Spleen (tissue), 11 donors: ENCODE results near the gene TNS1. TPM values are rescaled to one million over a fixed set of nuclear protein-coding genes. Genes with fewer than 3 reads are reported as not detected.

Experiments
- DNase-seq: peaks from one replicate; pipeline ENCODE4 v3.0.0-alpha.2; 2020
- H3K27ac ChIP-seq, 8 donors: fragments of 200-600 bp; sonication (generic) in 7 of 8; 1 replicate in 4 of 8; 2 replicates in 4 of 8; pipeline versions ENCODE4 v1.5.0 to v1.8.0; 2016 to 2021; ENCODE audit warnings: inconsistent platforms in 4 of 8, mild to moderate bottlenecking in 4 of 8, moderate library complexity in 1 of 8
- H3K27me3 ChIP-seq, 7 donors: fragments of 200-600 bp; sonication (generic) in 6 of 7; replicated peaks in 1 of 7; 1 replicate in 4 of 7; 2 replicates in 3 of 7; pipeline versions ENCODE4 v1.5.0 to v1.8.0; 2016 to 2021; ENCODE audit warnings: inconsistent platforms in 3 of 7, mild to moderate bottlenecking in 1 of 7
- H3K36me3 ChIP-seq, 6 donors: fragments of 200-600 bp; sonication (generic) in 5 of 6; 1 replicate in 4 of 6; 2 replicates in 2 of 6; pipeline versions ENCODE4 v1.5.0 to v1.8.0; 2016 to 2021; ENCODE audit warnings: inconsistent platforms in 2 of 6
- H3K4me1 ChIP-seq, 6 donors: fragments of 200-600 bp; sonication (generic) in 5 of 6; 1 replicate in 3 of 6; 2 replicates in 3 of 6; pipeline versions ENCODE4 v1.5.0 to v1.8.0; 2016 to 2021; ENCODE audit warnings: inconsistent platforms in 3 of 6
- H3K4me3 ChIP-seq, 8 donors: fragments of 200-600 bp; sonication (generic) in 7 of 8; 1 replicate in 4 of 8; 2 replicates in 4 of 8; pipeline versions ENCODE4 v1.5.0 to v1.8.0; 2016 to 2021; ENCODE audit warnings: inconsistent platforms in 4 of 8, mild to moderate bottlenecking in 4 of 8, moderate library complexity in 2 of 8
- H3K9me3 ChIP-seq, 8 donors: fragments of 200-600 bp; sonication (generic) in 7 of 8; 1 replicate in 4 of 8; 2 replicates in 4 of 8; pipeline versions ENCODE4 v1.5.0 to v1.8.0; 2016 to 2021; ENCODE audit warnings: inconsistent platforms in 4 of 8
- CTCF ChIP-seq, 11 experiments: fragments of 200-600 bp in 7 of 11; fragments of 450-650 bp in 4 of 11; sonication (generic) in 4 of 11; IDR thresholded peaks in 8 of 11; conservative IDR thresholded peaks in 3 of 11; 1 replicate in 7 of 11; 2 replicates in 4 of 11; pipeline versions ENCODE4 v1.4.0 to v1.8.0; 2016 to 2021; ENCODE audit warnings: antibody characterized with exemption in 11 of 11, inconsistent platforms in 4 of 11, mild to moderate bottlenecking in 1 of 11
- POLR2A ChIP-seq, 3 donors: fragments of 450-650 bp; IDR thresholded peaks; one replicate each; pipeline ENCODE4 v1.5.1; 2017; ENCODE audit warnings: antibody characterized with exemption in 3 of 3, mild to moderate bottlenecking in 1 of 3
- POLR2AphosphoS5 ChIP-seq, 3 donors: sonication (generic); formaldehyde crosslinking; IDR thresholded peaks; one replicate each; pipeline ENCODE4 v1.5.1; 2017; ENCODE audit warnings: antibody characterized with exemption in 3 of 3
- WGBS, 5 donors: extraction: QIAGEN DNeasy Blood & Tissue Kit in 3 of 5; methylation state at CpG; one replicate each; pipeline versions ENCODE4 v1.1.5 to v1.1.7; 2013 to 2018; 5-methylcytosine and 5-hydroxymethylcytosine counted together
- intact Hi-C: fragments of 100-400 bp; cut with DNase I; formaldehyde crosslinking; loops from one replicate; pipeline ENCODE4 v1.15.0; 2023; ENCODE audit warnings: low total_unique reads
- polyA plus RNA-seq, 3 donors: library from polyadenylated mRNA; stranded (reverse); fragments of 200-250 nt; gene quantifications; one replicate each; pipeline ENCODE4 v1.2.1, GENCODE V29; 2013
- total RNA-seq, 7 donors: library from RNA; depleted of rRNA in 3 of 7; stranded (reverse); fragments of >200 nt in 3 of 7; fragmentation: NEBNext Ultra II Directional in 4 of 7; extraction: Animal tissue kit (Norgen Biotek cat#: 25700) in 4 of 7; gene quantifications; one replicate each; pipeline versions ENCODE4 v1.1.0 to v1.2.1, GENCODE V29; 2016 to 2021
- donor health status: healthy with polysubstance abuse.
- donor health status: DM: no; HTN: no; CAD: no; lungs with moderate emphysema.
- donor health status: DM: no; HTN: no; CAD: no.
- donor health status: Bipolar disorder and iron deficiency.
- donor health status: healthy.
- donor health status: DM: no; HTN: no; CAD: no.
- donor health status: DM: yes; HTN: yes; CAD: no.

The TNS1 gene
- total and polyA plus RNA-seq, 10 donors = 6.9 to 580 (median 246) TPM

GRCh38 chr2:217774232-217774631 lies 228.6 kb downstream of the TNS1 start:
- TF ChIP-seq POLR2AphosphoS5 (IDR thresholded peaks at IDR 0.05) (no peak), CTCF (IDR thresholded peaks at IDR 0.05 in 8 of 11, conservative IDR thresholded peaks at IDR 0.05 in 3 of 11) (no peak), POLR2A (IDR thresholded peaks at IDR 0.05) (no peak)
- H3K36me3 ChIP-seq = peaks cover 0 to 25% (median 0%) of the 10 kb centered on the region in 6 donors
- peaks cover 0 to 2% (median 0%) of the 10 kb centered on the region in 8 donors for H3K9me3 ChIP-seq
- no peak overlapping the region for H3K4me3 ChIP-seq
- no peak for DNase-seq
- H3K27ac ChIP-seq = no peak overlapping the region
- intact Hi-C loops = no loop called here
- no peaks in the 10 kb centered on the region for H3K27me3 ChIP-seq
- no peaks in the 10 kb centered on the region for H3K4me1 ChIP-seq
- 83 to 90% (median 87%) methylated on average over 3 of the region's 3 CpGs for whole genome bisulfite sequencing, 5 donors

GRCh38 chr2:217773539-217773938 lies 229.3 kb downstream of the TNS1 start:
- Histone ChIP-seq H3K4me3 (no peak overlapping the region), H3K9me3 (peaks cover 0 to 8% (median 0%) of the 10 kb centered on the region in 8 donors), H3K36me3 (peaks cover 0 to 18% (median 0%) of the 10 kb centered on the region in 6 donors), H3K27me3 (no peaks in the 10 kb centered on the region), H3K27ac (no peak overlapping the region), H3K4me1 (no peaks in the 10 kb centered on the region)
- DNase-seq = no peak
- no peak for TF ChIP-seq POLR2AphosphoS5 (IDR thresholded peaks at IDR 0.05)
- TF ChIP-seq POLR2A (IDR thresholded peaks at IDR 0.05) = no peak
- TF ChIP-seq CTCF (IDR thresholded peaks at IDR 0.05 in 8 of 11, conservative IDR thresholded peaks at IDR 0.05 in 3 of 11) = no peak
- intact Hi-C loops = no loop called here

- H3K4me1 ChIP-seq = no peaks in the 10 kb centered on the region
- no peak overlapping the region for H3K27ac ChIP-seq
- H3K4me3 ChIP-seq = no peak overlapping the region
- H3K27me3 ChIP-seq = no peaks in the 10 kb centered on the region
- 85 to 97% (median 94%) methylated on average over 4 of the region's 4 CpGs for WGBS, 5 donors
- peaks cover 0 to 16% (median 0%) of the 10 kb centered on the region in 6 donors for H3K36me3 ChIP-seq
- intact Hi-C loops = no loop called here
- TF ChIP-seq CTCF (IDR thresholded peaks at IDR 0.05 in 8 of 11, conservative IDR thresholded peaks at IDR 0.05 in 3 of 11) (no peak), POLR2A (IDR thresholded peaks at IDR 0.05) (no peak), POLR2AphosphoS5 (IDR thresholded peaks at IDR 0.05) (no peak)
- H3K9me3 ChIP-seq = peaks cover 5 to 28% (median 20%) of the 10 kb centered on the region in 8 donors
- no peak for DNase-seq
Observed at GRCh38 chr2:217766356-217766755, 236.4 kb downstream of the TNS1 start.

GRCh38 chr2:217761645-217762277 lies 241.0 kb downstream of the TNS1 start:
- Histone ChIP-seq H3K9me3 (peaks cover 5 to 32% (median 19%) of the 10 kb centered on the region in 8 donors), H3K27ac (no peak overlapping the region), H3K4me3 (no peak overlapping the region), H3K27me3 (peaks cover 0 to 5% (median 0%) of the 10 kb centered on the region in 7 donors), H3K4me1 (peaks cover 0 to 4% (median under 1%) of the 10 kb centered on the region in 6 donors), H3K36me3 (peaks cover 0 to 19% (median 0%) of the 10 kb centered on the region in 6 donors)
- WGBS, 5 donors = 92 to 98% (median 94%) methylated on average over 1 of the region's 1 CpG
- intact Hi-C loops = no loop called here
- no peak for DNase-seq
- no peak for TF ChIP-seq CTCF (IDR thresholded peaks at IDR 0.05 in 8 of 11, conservative IDR thresholded peaks at IDR 0.05 in 3 of 11)
- no peak for TF ChIP-seq POLR2AphosphoS5 (IDR thresholded peaks at IDR 0.05)
